CD4-positive, alpha-beta T cell (primary cell): ENCODE data around the gene SEPTIN11. TPM values are rescaled to one million over a fixed set of nuclear protein-coding genes. Genes with fewer than 3 reads are reported as not detected.

Experiments used
- ATAC-seq: fragments of 200-7000 bp; cut with Tn5 transposase; one replicate; pipeline ENCODE4 v1.10.0; 2022; ENCODE audit warnings: mild to moderate bottlenecking; ENCODE audit not compliant: poor library complexity
- CTCF ChIA-PET: fragments of 350-600 bp; sonication (Branson Sonifier 250); formaldehyde crosslinking; loops from one replicate; lab custom pipeline; 2021; ENCODE audit warnings: antibody characterized with exemption, inconsistent platforms; lab: Charles Lee
- POLR2A ChIA-PET: fragments of 350-600 bp; sonication (Branson Sonifier 250); formaldehyde crosslinking; loops from one replicate; lab custom pipeline; 2021; ENCODE audit warnings: antibody characterized with exemption, inconsistent platforms; lab: Charles Lee
- DNase-seq, 14 experiments: peaks; one replicate each; pipeline ENCODE4 v3.0.0-alpha.2; 2013 to 2020; ENCODE audit warnings: mixed read lengths in 2 of 14
- H3K27ac ChIP-seq, 2 donors: one replicate each; pipeline versions ENCODE4 v1.5.1 to v1.7.0; 2013; ENCODE audit warnings: low read length in 2 of 2, low read depth in 1 of 2, mild to moderate bottlenecking in 1 of 2
- H3K27me3 ChIP-seq, 2 experiments: 1 replicate in 1 of 2; 2 replicates in 1 of 2; pipeline versions ENCODE4 v1.6.1 to v1.7.0; 2013; ENCODE audit warnings: low read length in 2 of 2, control low read depth in 1 of 2, mild to moderate bottlenecking in 1 of 2, moderate library complexity in 1 of 2; ENCODE audit not compliant: insufficient read depth in 2 of 2, control insufficient read depth in 1 of 2
- H3K36me3 ChIP-seq: one replicate; pipeline ENCODE4 v1.6.1; 2013; ENCODE audit warnings: low read length, control low read depth; ENCODE audit not compliant: insufficient read depth
- H3K4me1 ChIP-seq: one replicate; pipeline ENCODE4 v1.6.1; 2013; ENCODE audit warnings: low read length, control low read depth; ENCODE audit not compliant: insufficient read depth
- H3K4me3 ChIP-seq: one replicate; pipeline ENCODE4 v1.5.1; 2013; ENCODE audit warnings: mild to moderate bottlenecking, low read length, moderate library complexity
- H3K9me3 ChIP-seq, 2 experiments: 1 replicate in 1 of 2; 2 replicates in 1 of 2; pipeline versions ENCODE4 v1.6.1 to v1.7.0; 2013; ENCODE audit warnings: low read length in 2 of 2, mild to moderate bottlenecking in 2 of 2, control low read depth in 1 of 2, moderate library complexity in 1 of 2; ENCODE audit not compliant: control insufficient read depth in 1 of 2, insufficient read depth in 1 of 2
- H3K27ac Mint-ChIP-seq: one replicate; pipeline ENCODE4 v1.8.0; 2020; ENCODE audit warnings: mixed read lengths
- H3K27me3 Mint-ChIP-seq: one replicate; pipeline ENCODE4 v1.8.0; 2021; ENCODE audit warnings: mixed read lengths
- H3K36me3 Mint-ChIP-seq: one replicate; pipeline ENCODE4 v1.8.0; 2021; ENCODE audit warnings: low read depth, mixed read lengths
- H3K4me1 Mint-ChIP-seq: one replicate; pipeline ENCODE4 v1.8.0; 2021; ENCODE audit warnings: low read depth, mixed read lengths
- H3K4me3 Mint-ChIP-seq: one replicate; pipeline ENCODE4 v1.8.0; 2020; ENCODE audit warnings: mild to moderate bottlenecking, mixed read lengths
- H3K9me3 Mint-ChIP-seq: one replicate; pipeline ENCODE4 v1.8.0; 2020; ENCODE audit warnings: mixed read lengths
- intact Hi-C, 2 experiments: fragments of 100-400 bp; cut with DNase I in 1 of 2; cut with micrococcal nuclease in 1 of 2; formaldehyde crosslinking; loops; one replicate each; pipeline versions ENCODE4 v1.15.1 to v1.9.0; 2023 to 2025; cut with DNase I, micrococcal nuclease
- total RNA-seq, 174 experiments: library from RNA in 2 of 174; stranded (reverse) in 2 of 174; gene quantifications; one replicate each; pipeline ENCODE4 v1.2.3 and lab custom pipeline; 2021 to 2026
- TF ChIP-seq, protein P1 (sequence below): fragments of 200-600 bp; IDR thresholded peaks from one replicate; pipeline ENCODE4 v1.8.0; 2022; ENCODE audit warnings: antibody characterized with exemption, mild to moderate bottlenecking

Gene SEPTIN11
- total RNA-seq, 2 experiments from 2014 or later, result 8.1 to 9.4 TPM

DNA sequence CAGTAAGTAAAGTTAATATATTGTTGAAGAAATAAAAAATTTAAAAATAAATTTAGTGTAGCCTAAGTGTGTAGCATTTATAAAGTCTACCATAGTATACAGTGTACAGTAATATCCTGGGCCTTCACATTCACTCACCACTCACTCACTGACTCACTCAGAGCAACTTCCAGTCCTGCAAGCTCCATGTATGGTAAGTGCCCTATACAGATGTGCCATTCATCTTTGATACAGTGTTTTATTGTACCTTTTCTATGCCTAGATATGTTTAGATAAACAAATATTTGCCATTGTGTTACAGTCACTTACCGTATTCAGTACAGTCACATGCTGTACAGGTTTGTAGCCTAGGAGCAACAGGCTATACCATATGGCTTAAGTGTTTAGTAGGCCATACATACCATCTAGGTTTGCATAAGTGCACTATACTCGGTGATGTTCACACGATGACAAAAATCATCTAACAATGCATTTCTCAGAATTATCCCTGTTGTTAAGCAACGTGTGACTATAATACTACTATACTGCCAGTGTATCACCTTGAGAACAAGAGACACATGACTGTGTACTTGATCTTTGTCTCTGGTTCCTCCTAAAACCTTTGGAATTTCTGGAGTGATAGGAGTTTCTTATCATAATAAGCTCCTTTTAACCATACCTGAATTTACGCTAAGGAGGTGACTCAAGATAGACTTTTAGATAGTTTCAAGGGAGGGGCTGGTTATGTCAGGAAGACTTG is 25.8 kb upstream of the SEPTIN11 start:
- H3K36me3 Mint-ChIP-seq, result no peaks in the 10 kb centered on the region

DNA sequence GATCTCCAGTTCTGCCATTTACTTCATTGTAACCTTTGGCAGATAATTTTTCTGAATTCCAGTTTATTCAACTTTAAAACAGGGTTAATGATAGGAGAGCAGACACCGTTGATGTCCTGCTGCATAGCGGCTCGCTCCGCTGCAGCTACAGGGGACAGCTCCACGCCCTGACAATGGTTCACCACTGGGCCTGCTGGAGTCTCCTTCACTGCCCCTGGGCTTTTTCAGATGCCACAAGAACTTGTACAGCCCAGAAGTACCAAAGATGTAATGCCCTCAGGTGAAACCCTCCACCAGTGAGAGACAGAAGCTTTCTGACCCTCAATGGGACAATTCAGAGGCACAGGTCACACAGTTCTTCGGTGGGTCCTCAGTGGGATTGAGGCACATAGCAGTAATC is 22.7 kb upstream of the SEPTIN11 start:
- Mint-ChIP-seq H3K36me3 (no peaks in the 10 kb centered on the region), H3K9me3 (no peaks in the 10 kb centered on the region), H3K27ac (no peak overlapping the region), H3K4me1 (no peaks in the 10 kb centered on the region), H3K27me3 (no peaks in the 10 kb centered on the region), H3K4me3 (no peak overlapping the region)
- CTCF ChIA-PET, result no interaction called here
- Histone ChIP-seq H3K27me3 (no peaks in the 10 kb centered on the region), H3K27ac (no peak overlapping the region), H3K4me1 (no peaks in the 10 kb centered on the region), H3K36me3 (no peaks in the 10 kb centered on the region), H3K9me3 (no peaks in the 10 kb centered on the region), H3K4me3 (no peak overlapping the region)
- TF ChIP-seq, protein P1, sequence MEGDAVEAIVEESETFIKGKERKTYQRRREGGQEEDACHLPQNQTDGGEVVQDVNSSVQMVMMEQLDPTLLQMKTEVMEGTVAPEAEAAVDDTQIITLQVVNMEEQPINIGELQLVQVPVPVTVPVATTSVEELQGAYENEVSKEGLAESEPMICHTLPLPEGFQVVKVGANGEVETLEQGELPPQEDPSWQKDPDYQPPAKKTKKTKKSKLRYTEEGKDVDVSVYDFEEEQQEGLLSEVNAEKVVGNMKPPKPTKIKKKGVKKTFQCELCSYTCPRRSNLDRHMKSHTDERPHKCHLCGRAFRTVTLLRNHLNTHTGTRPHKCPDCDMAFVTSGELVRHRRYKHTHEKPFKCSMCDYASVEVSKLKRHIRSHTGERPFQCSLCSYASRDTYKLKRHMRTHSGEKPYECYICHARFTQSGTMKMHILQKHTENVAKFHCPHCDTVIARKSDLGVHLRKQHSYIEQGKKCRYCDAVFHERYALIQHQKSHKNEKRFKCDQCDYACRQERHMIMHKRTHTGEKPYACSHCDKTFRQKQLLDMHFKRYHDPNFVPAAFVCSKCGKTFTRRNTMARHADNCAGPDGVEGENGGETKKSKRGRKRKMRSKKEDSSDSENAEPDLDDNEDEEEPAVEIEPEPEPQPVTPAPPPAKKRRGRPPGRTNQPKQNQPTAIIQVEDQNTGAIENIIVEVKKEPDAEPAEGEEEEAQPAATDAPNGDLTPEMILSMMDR, result no peak
- no peak for ATAC-seq
- POLR2A ChIA-PET, result no interaction called here
- intact Hi-C loops, result no loop called here
- no peak for DNase-seq

More for the DNA sequence above, 25.8 kb upstream of the SEPTIN11 start:
- ChIA-PET CTCF (interaction anchor here (1.2 kb wide), 1 partner anchor 14 kb away, joined by 3 read pairs; no protein-coding TSS in a partner anchor), POLR2A (no interaction called here)
- Mint-ChIP-seq H3K27ac (no peak overlapping the region), H3K27me3 (no peaks in the 10 kb centered on the region), H3K9me3 (no peaks in the 10 kb centered on the region), H3K4me1 (no peaks in the 10 kb centered on the region), H3K4me3 (no peak overlapping the region)
- no peak for DNase-seq
- no peak overlapping the region for H3K27ac ChIP-seq
- H3K27me3 ChIP-seq, result no peaks in the 10 kb centered on the region
- no peaks in the 10 kb centered on the region for H3K36me3 ChIP-seq
- ATAC-seq, result no peak
- no peaks in the 10 kb centered on the region for H3K9me3 ChIP-seq
- H3K4me1 ChIP-seq, result no peaks in the 10 kb centered on the region
- TF ChIP-seq, protein P1, result no peak
- H3K4me3 ChIP-seq, result no peak overlapping the region
- intact Hi-C loops, result no loop called here

DNA sequence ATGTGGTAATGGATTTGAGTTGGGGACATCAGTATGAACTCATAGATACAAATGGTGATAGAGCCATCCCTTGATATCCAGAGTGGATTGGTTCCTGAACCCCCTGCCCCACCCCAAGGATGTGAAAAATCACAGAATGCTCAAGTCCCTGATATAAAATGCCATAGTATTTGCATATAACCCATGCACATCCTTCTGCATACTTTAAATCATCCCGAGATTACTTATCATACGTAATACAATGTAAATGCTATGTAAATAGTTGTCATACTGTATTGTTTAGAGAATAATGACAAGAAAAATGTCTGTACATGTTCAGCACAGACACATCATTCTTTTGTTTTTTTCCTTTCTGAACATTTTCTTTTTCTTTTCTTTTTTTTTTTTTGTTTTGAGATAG is 18.9 kb upstream of the SEPTIN11 start:
- ChIA-PET POLR2A (no interaction called here), CTCF (no interaction called here)
- H3K27ac Mint-ChIP-seq, result no peak overlapping the region
- intact Hi-C loops, result no loop called here
- TF ChIP-seq, protein P1, result no peak
- Histone ChIP-seq H3K27ac (no peak overlapping the region), H3K4me3 (no peak overlapping the region), H3K9me3 (no peaks in the 10 kb centered on the region), H3K27me3 (no peaks in the 10 kb centered on the region), H3K4me1 (no peaks in the 10 kb centered on the region), H3K36me3 (no peaks in the 10 kb centered on the region)
- no peaks in the 10 kb centered on the region for H3K27me3 Mint-ChIP-seq
- no peak overlapping the region for H3K4me3 Mint-ChIP-seq
- DNase-seq, result no peak
- H3K9me3 Mint-ChIP-seq, result no peaks in the 10 kb centered on the region
- no peaks in the 10 kb centered on the region for H3K36me3 Mint-ChIP-seq
- ATAC-seq, result no peak
- H3K4me1 Mint-ChIP-seq, result no peaks in the 10 kb centered on the region
